ENCODE measurements around the gene TREM2. TPM values are rescaled to one million over a fixed set of nuclear protein-coding genes. Genes with fewer than 3 reads are reported as not detected.

TREM2 gene
- total and polyA plus RNA-seq, 2 of the 13 experiments (the other 11 are each of a cell fraction or from before 2014, with no cell fraction given) = 0.11 TPM; not detected in 1

DNA sequence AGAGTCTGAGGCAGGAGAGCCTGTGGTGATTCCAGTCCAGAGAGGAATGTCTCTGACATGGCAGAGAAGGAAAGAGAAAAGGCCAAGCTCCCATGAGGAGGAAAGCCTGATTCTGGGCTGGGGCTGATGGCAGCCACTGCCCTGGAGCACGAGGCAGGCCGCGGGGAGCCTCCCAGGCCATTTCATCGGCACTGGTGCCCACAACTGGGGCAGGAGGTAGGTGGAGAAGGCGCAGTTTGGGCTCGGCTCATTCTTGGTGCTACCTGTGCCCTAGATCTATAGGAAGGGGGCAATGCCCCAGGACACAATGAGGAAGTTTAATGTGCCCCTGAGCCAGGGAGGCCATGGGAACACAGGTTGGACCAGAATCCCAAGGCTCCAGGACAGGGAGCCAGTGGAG, 6.1 kb downstream of the TREM2 start:
- H2AFZ ChIP-seq (ENCODE audit: low read length) = no peak overlapping the region
- H3K79me2 ChIP-seq (ENCODE audit: insufficient read depth, low read length) = no peaks in the 10 kb centered on the region
- H3K36me3 ChIP-seq (replicated peaks in 1 of 2; ENCODE audit: control insufficient read depth in 1 of 2, insufficient read depth in 2 of 2, low read length in 2 of 2) = no peaks in the 10 kb centered on the region
- no peaks in the 10 kb centered on the region for H3K9me3 ChIP-seq (ENCODE audit: low read length)
- peaks cover 25% of the 10 kb centered on the region for H3K4me1 ChIP-seq (ENCODE audit: insufficient read depth, low read length)
- CTCF ChIA-PET (ENCODE audit: low intra/inter-chr PET ratio, low total read pairs) = no interaction called here
- no peak for FAIRE-seq
- no peak for ATAC-seq
- H4K20me1 ChIP-seq (ENCODE audit: insufficient read depth, low read length) = no peaks in the 10 kb centered on the region
- in situ Hi-C loops (cut with HindIII; ENCODE audit: extremely low pct_ligation_motif_present, low pct_unique_long_range_greater_than_20kb) (no loop called here), intact Hi-C loops (cut with micrococcal nuclease; ENCODE audit: unreplicated experiment) (no loop called here)
- H3K9ac ChIP-seq (ENCODE audit: insufficient read depth, low read depth, low read length) = no peak overlapping the region
- peaks cover 1 to 18% of the 10 kb centered on the region in 2 experiments; a peak in 1 of 5 replicates for H3K27me3 ChIP-seq (ENCODE audit: control insufficient read depth in 1 of 2, insufficient read depth in 2 of 2, low read length in 2 of 2)
- DNase-seq (ENCODE audit: low spot score) = no peak
- BruUV-seq (replicated peaks) = no TSS peak
- H3K4me2 ChIP-seq (ENCODE audit: low read depth, low read length) = no peak overlapping the region
- POLR2A ChIA-PET = no interaction called here
- no peak overlapping the region for H3K4me3 ChIP-seq (replicated peaks in 1 of 3; ENCODE audit: insufficient read depth in 1 of 3, low read depth in 2 of 3, low read length in 3 of 3)
- H3K27ac ChIP-seq (ENCODE audit: extremely low read length, insufficient read depth, low read length) = no peak overlapping the region
- 20% methylated on average over 1 of the region's 6 CpGs for WGBS (ENCODE audit: low lambda C conversion rate)
- TF ChIP-seq ZSCAN9 (CRISPR knock-in tag; IDR thresholded peaks at IDR 0.05; ENCODE audit: borderline replicate concordance) (no peak), UBTF (CRISPR knock-in tag; IDR thresholded peaks at IDR 0.05) (no peak), KLF12 (CRISPR knock-in tag; IDR thresholded peaks at IDR 0.05; ENCODE audit: borderline replicate concordance) (no peak)

DNA sequence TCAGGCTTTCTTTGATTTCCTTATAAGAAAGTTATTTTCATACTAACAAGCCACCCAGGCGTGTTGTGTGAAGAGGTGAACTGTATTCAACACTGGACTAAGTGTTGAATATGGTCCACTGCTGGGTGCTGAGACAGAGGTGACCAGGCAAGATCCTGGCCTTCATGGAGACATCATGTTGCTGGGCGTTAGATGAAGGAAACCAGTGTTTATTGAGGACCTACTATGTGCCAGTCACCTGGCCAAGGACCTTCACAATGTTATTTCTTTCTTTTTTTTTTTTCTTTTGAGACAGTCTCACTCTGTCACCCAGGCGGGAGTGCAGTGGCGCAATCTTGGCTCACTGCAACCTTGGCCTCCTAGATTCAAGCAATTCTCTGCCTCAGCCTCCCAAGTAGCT, 6.9 kb downstream of the TREM2 start:
- Histone ChIP-seq H3K27me3 (ENCODE audit: control insufficient read depth in 1 of 2, insufficient read depth in 2 of 2, low read length in 2 of 2) (peaks cover 1 to 18% of the 10 kb centered on the region in 2 experiments; a peak in 1 of 5 replicates), H3K27ac (ENCODE audit: extremely low read length, insufficient read depth, low read length) (no peak overlapping the region), H3K4me3 (replicated peaks in 1 of 3; ENCODE audit: insufficient read depth in 1 of 3, low read depth in 2 of 3, low read length in 3 of 3) (no peak overlapping the region), H2AFZ (ENCODE audit: low read length) (no peak overlapping the region), H3K36me3 (replicated peaks in 1 of 2; ENCODE audit: control insufficient read depth in 1 of 2, insufficient read depth in 2 of 2, low read length in 2 of 2) (no peaks in the 10 kb centered on the region), H3K4me1 (ENCODE audit: insufficient read depth, low read length) (peaks cover 25% of the 10 kb centered on the region), H3K4me2 (ENCODE audit: low read depth, low read length) (no peak overlapping the region), H4K20me1 (ENCODE audit: insufficient read depth, low read length) (no peaks in the 10 kb centered on the region), H3K9me3 (ENCODE audit: low read length) (no peaks in the 10 kb centered on the region), H3K9ac (ENCODE audit: insufficient read depth, low read depth, low read length) (no peak overlapping the region), H3K79me2 (ENCODE audit: insufficient read depth, low read length) (no peaks in the 10 kb centered on the region)
- peak; percentile 76 for TF ChIP-seq ZKSCAN1 (IDR thresholded peaks at IDR 0.05; ENCODE audit: low read length)
- TF ChIP-seq, protein P1, sequence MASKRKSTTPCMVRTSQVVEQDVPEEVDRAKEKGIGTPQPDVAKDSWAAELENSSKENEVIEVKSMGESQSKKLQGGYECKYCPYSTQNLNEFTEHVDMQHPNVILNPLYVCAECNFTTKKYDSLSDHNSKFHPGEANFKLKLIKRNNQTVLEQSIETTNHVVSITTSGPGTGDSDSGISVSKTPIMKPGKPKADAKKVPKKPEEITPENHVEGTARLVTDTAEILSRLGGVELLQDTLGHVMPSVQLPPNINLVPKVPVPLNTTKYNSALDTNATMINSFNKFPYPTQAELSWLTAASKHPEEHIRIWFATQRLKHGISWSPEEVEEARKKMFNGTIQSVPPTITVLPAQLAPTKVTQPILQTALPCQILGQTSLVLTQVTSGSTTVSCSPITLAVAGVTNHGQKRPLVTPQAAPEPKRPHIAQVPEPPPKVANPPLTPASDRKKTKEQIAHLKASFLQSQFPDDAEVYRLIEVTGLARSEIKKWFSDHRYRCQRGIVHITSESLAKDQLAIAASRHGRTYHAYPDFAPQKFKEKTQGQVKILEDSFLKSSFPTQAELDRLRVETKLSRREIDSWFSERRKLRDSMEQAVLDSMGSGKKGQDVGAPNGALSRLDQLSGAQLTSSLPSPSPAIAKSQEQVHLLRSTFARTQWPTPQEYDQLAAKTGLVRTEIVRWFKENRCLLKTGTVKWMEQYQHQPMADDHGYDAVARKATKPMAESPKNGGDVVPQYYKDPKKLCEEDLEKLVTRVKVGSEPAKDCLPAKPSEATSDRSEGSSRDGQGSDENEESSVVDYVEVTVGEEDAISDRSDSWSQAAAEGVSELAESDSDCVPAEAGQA (IDR thresholded peaks at IDR 0.05; ENCODE audit: low read depth) = no peak
- TF ChIP-seq, protein P1 (CRISPR knock-in tag; IDR thresholded peaks at IDR 0.05; ENCODE audit: borderline replicate concordance) = no peak
- ChIA-PET POLR2A (no interaction called here), CTCF (ENCODE audit: low intra/inter-chr PET ratio, low total read pairs) (no interaction called here)
- DNase-seq (ENCODE audit: low spot score) (no peak), FAIRE-seq (no peak), ATAC-seq (peak; percentile 31; the same call in 2 of the 3 replicates)
- no TSS peak for BruUV-seq (replicated peaks)
- WGBS (ENCODE audit: low lambda C conversion rate) = 49% methylated on average over 4 of the region's 4 CpGs
- intact Hi-C loops (cut with micrococcal nuclease; ENCODE audit: unreplicated experiment) (no loop called here), in situ Hi-C loops (cut with HindIII; ENCODE audit: extremely low pct_ligation_motif_present, low pct_unique_long_range_greater_than_20kb) (no loop called here)
